ENCODE measurements around the gene PEX3. TPM values are rescaled to one million over a fixed set of nuclear protein-coding genes. Genes with fewer than 3 reads are reported as not detected.
A peak's percentile ranks its signal among the peaks of the same experiment; 100 is the strongest.
"Not testable (repeated sequence)": the region's sequence is repeated elsewhere in the genome, so short reads cannot be mapped to it uniquely, and the experiment has no call there.

The PEX3 gene
- polyA plus RNA-seq, 5 donors = 26.3 to 42.7 (median 33.6) TPM

- no peak for DNase-seq
These were observed 54.5 kb downstream of the PEX3 start for GRCh38 chr6:143505111-143505510.

- no peak for DNase-seq
These were observed 54.9 kb downstream of the PEX3 start for GRCh38 chr6:143505537-143505936.

- DNase-seq = no peak
These were observed 55.6 kb downstream of the PEX3 start for GRCh38 chr6:143506199-143506598.

- DNase-seq = no peak
These were observed 56.0 kb downstream of the PEX3 start for GRCh38 chr6:143506620-143507019.

- DNase-seq = no peak
These were observed 56.9 kb downstream of the PEX3 start for GRCh38 chr6:143507358-143508145.

- not testable (repeated sequence) for DNase-seq
These were observed 59.7 kb downstream of the PEX3 start for GRCh38 chr6:143510326-143510725.

- DNase-seq = peak; percentile 92 to 93
These were observed 60.6 kb downstream of the PEX3 start, which contains the start of gene FUCA2 for GRCh38 chr6:143510991-143511891. Gene FUCA2, minus strand, starts transcription at chr6:143511720. Its CDS starts 86 bp downstream, at chr6:143511634.

GRCh38 chr6:143513410-143513809 is 62.8 kb downstream of the PEX3 start:
- DNase-seq = no peak

GRCh38 chr6:143515061-143515760 is 64.6 kb downstream of the PEX3 start:
- DNase-seq = peak in 1 of 2 donors; percentile 65

GRCh38 chr6:143515766-143516355 is 65.3 kb downstream of the PEX3 start:
- no peak for DNase-seq

- DNase-seq = no peak
These were observed 66.3 kb downstream of the PEX3 start for GRCh38 chr6:143516690-143517446.

- no peak for DNase-seq
These were observed 66.8 kb downstream of the PEX3 start for GRCh38 chr6:143517447-143517773.

- no peak for DNase-seq
These were observed 71.5 kb downstream of the PEX3 start for GRCh38 chr6:143522039-143522600.

GRCh38 chr6:143525356-143525755 is 74.8 kb downstream of the PEX3 start:
- DNase-seq = no peak

- DNase-seq = no peak
These were observed 77.1 kb downstream of the PEX3 start for GRCh38 chr6:143527677-143528076.

- DNase-seq = no peak
These were observed 77.7 kb downstream of the PEX3 start for GRCh38 chr6:143528164-143528811.

- DNase-seq = no peak
These were observed 78.5 kb downstream of the PEX3 start for GRCh38 chr6:143529095-143529494.

GRCh38 chr6:143531720-143532499 is 81.3 kb downstream of the PEX3 start:
- DNase-seq = no peak

- DNase-seq = no peak
These were observed 84.6 kb downstream of the PEX3 start for GRCh38 chr6:143535189-143535614.

Measured in right lung (tissue), 5 donors.